HepG2 (cell line): ENCODE data around the gene TUT1. TPM values are rescaled to one million over a fixed set of nuclear protein-coding genes. Genes with fewer than 3 reads are reported as not detected.

Experiments
- ATRX ChIP-seq: sonication (generic); formaldehyde crosslinking; IDR thresholded peaks from 2 replicates; pipeline ENCODE4 v1.4.0; 2020; ENCODE audit warnings: missing genetic modification reagents, borderline replicate concordance
- CHD4 ChIP-seq: fragments of 200-600 bp; sonication (generic); IDR thresholded peaks from 2 replicates; pipeline ENCODE4 v1.7.0; 2017; ENCODE audit warnings: mild to moderate bottlenecking, low read length, borderline replicate concordance
- EED ChIP-seq: sonication (generic); formaldehyde crosslinking; IDR thresholded peaks from 2 replicates; pipeline ENCODE4 v1.5.0; 2020; ENCODE audit warnings: mild to moderate bottlenecking, missing genetic modification reagents
- GLI4 ChIP-seq: sonication (generic); formaldehyde crosslinking; IDR thresholded peaks from 2 replicates; pipeline ENCODE4 v1.5.1; 2020; ENCODE audit warnings: missing genetic modification reagents, mild to moderate bottlenecking, moderate library complexity, borderline replicate concordance
- HNRNPL ChIP-seq: fragments of 200-400 bp; formaldehyde crosslinking; IDR thresholded peaks from 2 replicates; pipeline ENCODE4 v1.6.1; 2017; ENCODE audit warnings: mild to moderate bottlenecking, low read depth, low read length
- HNRNPUL1 ChIP-seq: fragments of 200-400 bp; formaldehyde crosslinking; IDR thresholded peaks from 2 replicates; pipeline ENCODE4 v1.6.1; 2017; ENCODE audit warnings: low read depth, mild to moderate bottlenecking, low read length, moderate library complexity
- HOMEZ ChIP-seq: IDR thresholded peaks from 2 replicates; pipeline ENCODE4 v1.6.1; 2016; ENCODE audit warnings: low read depth
- KDM4B ChIP-seq: sonication (generic); formaldehyde crosslinking; IDR thresholded peaks from 2 replicates; pipeline ENCODE4 v1.4.0; 2020; ENCODE audit warnings: missing genetic modification reagents
- MAFG ChIP-seq: sonication (generic); formaldehyde crosslinking; IDR thresholded peaks from 2 replicates; pipeline ENCODE4 v1.5.1; 2020; ENCODE audit warnings: mild to moderate bottlenecking, missing genetic modification reagents
- MBNL3 ChIP-seq: fragments of 250-450 bp; sonication (Bioruptor Pico); conservative IDR thresholded peaks from 2 replicates; pipeline ENCODE4 v1.8.0; 2022; ENCODE audit warnings: mild to moderate bottlenecking, inconsistent platforms
- MYC ChIP-seq: sonication (generic); formaldehyde crosslinking; IDR thresholded peaks from 2 replicates; pipeline ENCODE4 v1.9.0; 2021; ENCODE audit warnings: missing genetic modification reagents, borderline replicate concordance
- RBFOX2 ChIP-seq: fragments of 200-400 bp; formaldehyde crosslinking; IDR thresholded peaks from 2 replicates; pipeline ENCODE4 v1.6.1; 2017; ENCODE audit warnings: low read depth, mild to moderate bottlenecking, low read length
- TOPORS ChIP-seq: sonication (generic); formaldehyde crosslinking; IDR thresholded peaks from 2 replicates; pipeline ENCODE4 v1.8.0; 2023; ENCODE audit warnings: mild to moderate bottlenecking, missing genetic modification reagents
- ZNF234 ChIP-seq: sonication (generic); formaldehyde crosslinking; conservative IDR thresholded peaks from 2 replicates; pipeline ENCODE4 v1.5.1; 2020; ENCODE audit warnings: mild to moderate bottlenecking, missing genetic modification reagents
- ZNF543 ChIP-seq: sonication (generic); formaldehyde crosslinking; IDR thresholded peaks from 2 replicates; pipeline ENCODE4 v1.4.0; 2020; ENCODE audit warnings: mild to moderate bottlenecking, missing genetic modification reagents
- ZNF597 ChIP-seq: sonication (generic); formaldehyde crosslinking; IDR thresholded peaks from 2 replicates; pipeline ENCODE4 v1.5.0; 2020; ENCODE audit warnings: missing genetic modification reagents
- ZNF749 ChIP-seq: sonication (generic); formaldehyde crosslinking; IDR thresholded peaks from 2 replicates; pipeline ENCODE4 v1.8.0; 2022; ENCODE audit warnings: mild to moderate bottlenecking, missing genetic modification reagents, moderate library complexity, borderline replicate concordance
- polyA plus RNA-seq, 8 experiments: library from polyadenylated mRNA; depleted of rRNA in 3 of 8; stranded (reverse) in 7 of 8; unstranded in 1 of 8; fragments of >200 nt; fragmentation: Illumina TruSeq in 4 of 8; extraction: Trizol in 4 of 8; gene quantifications; 2 replicates each; pipeline versions ENCODE4 v1.2.1 to v1.2.3, GENCODE V29; 2011 to 2016; ENCODE audit warnings: low read depth in 4 of 8, missing spikeins in 1 of 8, mixed read lengths in 1 of 8; ENCODE audit not compliant: insufficient read depth in 1 of 8
- total RNA-seq, 5 experiments: library from RNA; depleted of rRNA; stranded (reverse); fragments of >200 nt; fragmentation: Illumina TruSeq; extraction: Trizol; gene quantifications; 2 replicates each; pipeline ENCODE4 v1.2.3, GENCODE V29; 2016; ENCODE audit warnings: low read depth in 1 of 5
- TF ChIP-seq, protein P1 (sequence below): sonication (generic); formaldehyde crosslinking; IDR thresholded peaks from 2 replicates; pipeline ENCODE4 v1.8.0; 2022; ENCODE audit warnings: missing genetic modification reagents, mild to moderate bottlenecking, borderline replicate concordance
- TF ChIP-seq, protein P2 (sequence below), 2 experiments: sonication (generic) in 1 of 2; formaldehyde crosslinking in 1 of 2; IDR thresholded peaks; 2 replicates each; pipeline versions ENCODE4 v1.4.0 to v1.6.1; 2016 to 2020; ENCODE audit warnings: borderline replicate concordance in 1 of 2, low read depth in 1 of 2, mild to moderate bottlenecking in 1 of 2, missing genetic modification reagents in 1 of 2

TUT1 gene
- total and polyA plus RNA-seq, 2 of the 13 experiments (the other 11 are each of a cell fraction or from before 2014, with no cell fraction given), result 9.7 to 14.3 TPM

DNA sequence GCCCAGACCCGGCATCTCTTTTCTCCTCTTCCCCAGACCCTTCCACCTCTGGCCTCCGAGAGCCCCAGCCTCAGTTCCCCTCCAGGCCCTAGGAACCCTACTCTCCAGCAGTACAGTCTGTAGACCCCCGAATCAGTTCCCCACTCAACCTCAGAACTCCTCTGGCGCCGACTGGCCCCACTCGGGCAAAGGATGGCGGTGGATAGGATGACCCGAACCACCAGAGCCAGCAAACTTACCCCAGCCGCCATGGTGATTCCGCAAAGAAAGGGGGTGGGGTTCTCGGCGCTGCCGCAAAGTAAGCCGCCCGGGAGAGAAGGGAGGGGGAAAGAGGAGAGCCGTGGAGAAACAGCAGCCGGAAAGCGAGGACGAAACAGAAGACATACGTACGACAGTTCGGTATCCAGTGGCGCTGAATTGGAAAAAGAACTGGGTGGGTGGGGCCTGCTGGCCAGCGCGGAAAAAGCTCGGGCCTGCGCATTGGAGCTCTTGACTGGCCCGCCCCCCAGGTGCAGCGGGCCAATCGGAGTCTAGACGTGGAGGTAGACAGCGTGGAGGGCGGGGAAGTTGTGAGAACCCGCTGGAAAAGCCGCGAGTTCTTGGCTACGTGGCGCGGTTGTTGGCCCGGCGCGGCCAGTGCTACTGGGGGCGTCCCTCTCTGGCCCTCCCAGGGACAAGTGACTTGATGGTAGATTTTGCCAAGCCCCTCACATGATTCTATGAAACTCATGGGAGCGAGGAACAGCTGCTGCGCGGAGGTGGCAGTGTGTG lies 17.5 kb downstream of the TUT1 start, which contains the start of gene EEF1G (continued):
- TF ChIP-seq, protein P1, sequence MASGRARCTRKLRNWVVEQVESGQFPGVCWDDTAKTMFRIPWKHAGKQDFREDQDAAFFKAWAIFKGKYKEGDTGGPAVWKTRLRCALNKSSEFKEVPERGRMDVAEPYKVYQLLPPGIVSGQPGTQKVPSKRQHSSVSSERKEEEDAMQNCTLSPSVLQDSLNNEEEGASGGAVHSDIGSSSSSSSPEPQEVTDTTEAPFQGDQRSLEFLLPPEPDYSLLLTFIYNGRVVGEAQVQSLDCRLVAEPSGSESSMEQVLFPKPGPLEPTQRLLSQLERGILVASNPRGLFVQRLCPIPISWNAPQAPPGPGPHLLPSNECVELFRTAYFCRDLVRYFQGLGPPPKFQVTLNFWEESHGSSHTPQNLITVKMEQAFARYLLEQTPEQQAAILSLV, result peak; percentile 12; the same call in 1 of the 2 replicates
- TF ChIP-seq ZNF543 (CRISPR knock-in tag) (0 out of 2 replicates have a peak, but pooled peaks have one; percentile 34), ZNF749 (CRISPR knock-in tag) (no peak), ZNF234 (0 out of 2 replicates have a peak, but pooled peaks have one; percentile 61), TOPORS (CRISPR knock-in tag) (no peak), ZNF597 (no peak), HNRNPL (0 out of 2 replicates have a peak, but pooled peaks have one; percentile 53), HOMEZ (CRISPR knock-in tag) (no peak; the same call in 1 of the 2 replicates), GLI4 (CRISPR knock-in tag) (peak; percentile 68; the same call in 1 of the 2 replicates), CHD4 (no peak), MAFG (CRISPR knock-in tag) (no peak), MYC (CRISPR knock-in tag) (peak; percentile 55; the same call in 1 of the 2 replicates), EED (CRISPR knock-in tag) (peak; percentile 75; the same call in 1 of the 2 replicates), MBNL3 (no peak), KDM4B (CRISPR knock-in tag) (no peak; the same call in 1 of the 2 replicates), ATRX (CRISPR knock-in tag) (no peak), HNRNPUL1 (no peak), RBFOX2 (peak; percentile 75)
- TF ChIP-seq, protein P2, sequence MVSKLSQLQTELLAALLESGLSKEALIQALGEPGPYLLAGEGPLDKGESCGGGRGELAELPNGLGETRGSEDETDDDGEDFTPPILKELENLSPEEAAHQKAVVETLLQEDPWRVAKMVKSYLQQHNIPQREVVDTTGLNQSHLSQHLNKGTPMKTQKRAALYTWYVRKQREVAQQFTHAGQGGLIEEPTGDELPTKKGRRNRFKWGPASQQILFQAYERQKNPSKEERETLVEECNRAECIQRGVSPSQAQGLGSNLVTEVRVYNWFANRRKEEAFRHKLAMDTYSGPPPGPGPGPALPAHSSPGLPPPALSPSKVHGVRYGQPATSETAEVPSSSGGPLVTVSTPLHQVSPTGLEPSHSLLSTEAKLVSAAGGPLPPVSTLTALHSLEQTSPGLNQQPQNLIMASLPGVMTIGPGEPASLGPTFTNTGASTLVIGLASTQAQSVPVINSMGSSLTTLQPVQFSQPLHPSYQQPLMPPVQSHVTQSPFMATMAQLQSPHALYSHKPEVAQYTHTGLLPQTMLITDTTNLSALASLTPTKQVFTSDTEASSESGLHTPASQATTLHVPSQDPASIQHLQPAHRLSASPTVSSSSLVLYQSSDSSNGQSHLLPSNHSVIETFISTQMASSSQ (IDR thresholded peaks at IDR 0.05; ENCODE audit: low read depth), result no peak
- TF ChIP-seq, protein P2 (CRISPR knock-in tag; IDR thresholded peaks at IDR 0.05; ENCODE audit: borderline replicate concordance), result peak; percentile 49; the same call in 1 of the 2 replicates
